ENCODE results near the gene FXYD4.
A peak's percentile ranks its signal among the peaks of the same experiment; 100 is the strongest.

The FXYD4 gene

DNA sequence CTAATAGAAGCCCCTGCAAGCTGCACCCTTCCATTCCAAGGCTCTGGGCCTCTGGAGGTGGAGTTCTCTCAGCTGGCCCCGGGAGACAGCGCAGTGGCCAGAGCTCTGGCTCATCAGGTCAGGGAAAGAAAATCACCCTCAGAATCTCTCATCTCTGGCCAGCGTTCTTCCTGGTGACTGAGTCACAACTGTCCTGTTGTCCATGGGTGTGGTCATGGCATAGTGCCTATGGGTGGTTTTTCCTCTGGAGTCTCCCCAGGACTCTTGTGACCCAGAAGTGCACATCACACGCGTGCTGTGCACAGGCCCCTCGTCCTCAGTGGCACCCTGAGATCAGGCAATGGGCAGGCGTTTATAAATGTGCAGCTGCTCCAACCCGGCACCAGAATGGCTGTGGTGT lies 27.4 kb upstream of the FXYD4 start:
- DNase-seq (ENCODE audit: low read depth in 2 of 2): no peak

DNA sequence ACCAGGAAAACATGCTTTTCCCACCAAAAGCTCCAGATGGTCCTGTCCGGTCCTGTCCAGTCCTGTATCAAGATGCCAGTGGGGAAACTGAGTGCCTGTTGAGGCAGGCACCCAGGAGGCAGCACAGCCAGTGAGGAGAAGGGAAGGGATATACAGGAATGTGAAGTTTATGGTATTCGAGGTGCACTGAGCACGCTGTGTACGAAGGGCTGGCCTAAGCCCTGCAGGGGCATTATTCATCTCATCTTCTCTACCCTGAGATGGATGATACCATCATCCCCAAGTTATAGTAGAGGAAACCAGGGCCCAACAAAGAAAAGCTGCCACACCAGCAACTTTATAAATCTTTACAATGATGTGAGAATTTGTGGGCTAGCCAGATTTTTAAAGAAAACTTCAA lies 23.4 kb upstream of the FXYD4 start:
- no peak for DNase-seq (ENCODE audit: low read depth in 2 of 2)

DNA sequence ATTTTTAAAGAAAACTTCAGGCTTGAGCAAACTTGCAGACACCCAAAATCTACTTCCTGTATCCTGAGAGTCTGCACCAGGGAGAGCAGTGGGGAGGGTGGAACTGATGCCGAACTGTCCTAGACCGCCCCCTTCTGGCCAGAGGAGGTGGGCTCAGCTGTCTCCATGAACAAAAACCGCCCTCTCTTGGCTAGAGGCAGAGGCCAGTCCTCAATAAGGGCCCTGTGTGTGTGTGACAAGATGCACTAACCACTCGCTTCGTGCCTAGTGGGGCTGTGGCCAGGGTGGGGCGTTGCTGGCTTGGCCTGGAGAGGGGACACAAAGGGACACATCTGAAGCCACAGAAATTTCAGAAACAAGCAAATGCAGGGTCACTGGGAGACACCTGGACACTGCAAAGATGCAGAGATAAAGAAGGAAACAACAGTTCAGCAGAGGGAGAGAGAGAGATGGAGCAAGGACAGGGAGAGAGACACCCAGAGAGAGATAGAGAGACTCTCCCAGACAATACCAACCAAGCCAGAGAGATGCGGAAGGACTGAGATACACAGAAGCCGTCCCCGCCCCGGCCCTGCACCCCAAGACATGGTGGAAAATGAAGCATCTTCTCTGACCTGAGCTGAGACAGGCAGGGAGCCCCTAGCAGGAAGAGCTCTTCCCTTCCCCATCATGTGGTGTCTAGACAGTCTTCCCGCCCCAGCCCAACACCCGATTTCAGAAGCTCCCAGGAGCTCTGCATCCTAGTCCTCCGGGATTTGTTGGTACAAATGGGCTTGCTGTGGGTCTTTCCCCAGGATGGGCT lies 22.7 kb upstream of the FXYD4 start:
- DNase-seq (ENCODE audit: low read depth in 2 of 2): peak; percentile 70 to 75

DNA sequence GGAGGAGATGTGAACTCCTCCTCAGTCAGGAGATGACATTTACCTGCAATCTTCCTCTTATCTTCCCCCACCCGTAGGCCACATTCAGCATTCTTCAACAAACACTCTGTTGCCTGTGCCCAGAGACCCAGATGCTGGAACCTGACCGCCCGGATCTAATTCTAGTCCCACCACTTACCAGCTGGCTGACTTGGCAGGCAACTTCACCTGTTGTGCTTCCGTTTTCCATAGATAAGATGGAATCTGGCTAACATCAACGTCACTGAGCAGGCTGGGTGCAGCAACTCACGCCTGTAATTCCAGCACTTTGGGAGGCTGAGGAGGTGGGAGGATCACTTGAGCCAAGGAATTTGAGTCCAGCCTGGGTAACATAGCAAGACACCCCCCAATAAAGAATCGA lies 21.3 kb upstream of the FXYD4 start:
- no peak for DNase-seq (ENCODE audit: low read depth in 2 of 2)

DNA sequence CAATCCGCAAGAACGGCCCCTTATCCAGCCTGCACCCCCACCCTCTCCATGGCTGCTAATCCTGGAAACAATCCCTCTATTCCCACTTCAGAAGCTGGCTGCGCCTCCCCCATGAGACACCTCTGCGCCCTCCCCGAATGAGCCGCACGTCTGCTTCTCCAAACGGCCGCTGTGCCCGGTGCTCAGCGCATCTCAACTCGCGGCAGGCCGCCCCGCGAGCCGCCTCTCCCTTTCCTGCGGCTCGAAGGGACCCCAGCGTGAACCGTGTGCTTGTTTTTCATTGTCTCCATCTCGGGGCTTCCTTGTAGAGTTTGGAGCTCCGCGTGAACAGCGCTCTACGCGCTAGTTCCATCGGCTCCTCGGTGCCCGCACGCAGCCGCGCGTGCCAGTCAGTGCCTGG lies 20.8 kb upstream of the FXYD4 start:
- no peak for DNase-seq (ENCODE audit: low read depth in 2 of 2)

DNA sequence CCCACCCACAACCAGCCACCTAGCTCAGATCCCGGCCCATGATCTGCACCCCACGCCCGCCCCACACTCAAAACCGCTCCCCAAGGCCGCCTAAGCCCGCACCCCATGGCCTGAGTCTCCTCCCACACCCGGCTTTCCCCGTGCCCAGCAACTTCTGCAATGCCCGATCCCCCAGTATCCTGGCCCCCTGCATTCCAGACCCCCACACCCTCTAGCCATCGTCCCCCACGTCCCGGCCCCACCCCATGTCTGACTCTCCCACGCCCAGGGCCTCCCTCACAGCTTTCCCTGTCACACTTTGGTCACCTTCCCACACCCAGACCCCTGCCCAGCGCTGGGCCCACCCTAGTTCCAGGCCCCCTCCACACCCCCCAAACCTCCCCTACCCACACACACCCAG lies 20.1 kb upstream of the FXYD4 start:
- no peak for DNase-seq (ENCODE audit: low read depth in 2 of 2)

DNA sequence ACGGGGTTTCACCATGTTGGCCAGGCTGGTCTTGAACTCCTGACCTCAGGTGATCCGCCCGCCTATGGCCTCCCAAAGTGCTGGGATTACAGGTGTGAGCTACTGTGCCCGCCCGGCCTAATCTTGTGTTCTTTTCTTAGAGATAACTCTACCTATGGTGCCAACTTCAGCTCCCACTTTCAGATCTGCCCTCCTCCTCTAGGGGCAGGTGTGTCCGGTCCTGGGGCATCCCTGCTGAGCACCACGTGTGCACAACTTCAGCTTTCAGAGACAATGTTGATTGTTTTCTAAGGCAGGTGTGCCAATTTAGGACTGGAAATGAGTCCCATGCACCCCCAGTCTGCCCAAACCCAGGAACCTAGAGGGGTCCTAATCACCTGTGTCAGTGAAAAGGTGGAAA lies 18.5 kb upstream of the FXYD4 start:
- no peak for DNase-seq (ENCODE audit: low read depth in 2 of 2)

DNA sequence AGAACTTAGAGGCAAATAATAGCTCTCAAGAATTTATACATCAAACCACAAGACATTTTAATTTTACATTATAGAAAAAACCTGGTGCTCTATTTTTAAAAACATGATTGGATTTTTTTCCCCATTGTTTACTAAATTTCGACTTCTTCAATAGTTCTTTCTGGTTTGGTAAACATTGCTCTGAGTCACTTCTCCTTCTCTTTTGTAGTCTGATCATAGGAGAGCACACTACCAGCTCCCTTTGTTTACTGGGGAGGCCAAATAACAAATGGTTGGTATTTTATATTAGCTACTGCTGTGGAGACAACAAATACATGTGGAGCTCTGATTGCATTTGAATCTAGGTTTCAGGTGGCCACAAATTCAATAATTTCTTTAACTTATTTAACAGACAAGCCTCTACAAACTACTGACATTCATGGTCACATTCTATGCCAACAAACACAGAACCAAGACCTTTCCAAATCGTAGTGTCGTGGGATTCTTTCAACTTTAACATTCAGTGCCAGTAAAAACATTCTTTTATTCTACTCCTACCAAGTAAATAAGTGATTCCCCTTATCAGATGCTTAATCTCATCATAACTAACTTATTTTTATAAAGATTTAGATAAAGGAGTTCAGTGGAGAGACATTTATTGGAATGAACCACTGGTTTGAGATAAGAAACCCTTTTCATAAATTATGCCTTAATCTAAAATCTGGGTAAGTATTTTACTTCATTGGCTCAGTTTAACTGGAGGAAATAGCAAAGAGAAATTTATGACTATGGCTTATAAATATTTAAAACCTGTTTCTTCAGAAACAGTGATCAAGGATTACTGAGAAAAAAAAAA lies 17.7 kb upstream of the FXYD4 start:
- DNase-seq (ENCODE audit: low read depth in 2 of 2): no peak

DNA sequence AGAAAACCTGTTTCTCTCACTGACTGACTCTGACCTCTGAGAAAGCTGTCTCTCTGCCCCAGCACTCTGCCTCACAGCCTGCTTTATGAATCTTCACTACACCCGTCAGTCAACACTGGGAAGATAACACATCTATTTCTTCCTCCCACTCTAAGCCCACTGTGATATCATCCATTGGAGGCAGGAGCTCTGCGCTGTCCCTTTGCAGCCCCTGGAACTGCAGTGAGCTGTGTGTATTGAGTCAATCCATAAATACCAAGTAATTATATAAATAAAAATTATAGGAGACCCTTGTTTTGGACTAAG lies 17.2 kb upstream of the FXYD4 start:
- no peak for DNase-seq (ENCODE audit: low read depth in 2 of 2)

DNA sequence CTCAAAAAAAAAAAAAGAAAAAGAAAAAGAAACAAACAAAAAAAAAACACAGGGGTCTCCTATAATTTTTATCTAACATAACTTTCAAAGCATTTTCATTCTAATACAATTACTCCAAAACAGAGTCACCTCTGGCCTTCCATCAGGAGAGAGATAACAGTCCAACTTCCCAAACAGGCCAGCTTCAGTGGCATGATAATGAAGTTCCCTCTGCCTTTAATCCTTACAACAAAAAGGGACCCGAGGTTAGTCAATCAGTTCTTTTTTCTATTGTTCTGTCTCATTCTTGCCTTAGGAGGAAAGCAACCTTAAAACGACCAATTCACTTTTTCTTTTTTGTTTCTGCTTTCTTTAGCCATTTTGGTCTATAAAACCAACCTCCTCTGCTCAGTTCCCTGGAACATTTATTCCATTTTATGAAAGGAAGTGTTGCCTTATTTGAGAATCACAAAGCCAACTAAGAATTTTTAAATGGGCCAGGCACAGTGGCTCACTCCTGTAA lies 16.5 kb upstream of the FXYD4 start:
- DNase-seq (ENCODE audit: low read depth in 2 of 2): no peak

DNA sequence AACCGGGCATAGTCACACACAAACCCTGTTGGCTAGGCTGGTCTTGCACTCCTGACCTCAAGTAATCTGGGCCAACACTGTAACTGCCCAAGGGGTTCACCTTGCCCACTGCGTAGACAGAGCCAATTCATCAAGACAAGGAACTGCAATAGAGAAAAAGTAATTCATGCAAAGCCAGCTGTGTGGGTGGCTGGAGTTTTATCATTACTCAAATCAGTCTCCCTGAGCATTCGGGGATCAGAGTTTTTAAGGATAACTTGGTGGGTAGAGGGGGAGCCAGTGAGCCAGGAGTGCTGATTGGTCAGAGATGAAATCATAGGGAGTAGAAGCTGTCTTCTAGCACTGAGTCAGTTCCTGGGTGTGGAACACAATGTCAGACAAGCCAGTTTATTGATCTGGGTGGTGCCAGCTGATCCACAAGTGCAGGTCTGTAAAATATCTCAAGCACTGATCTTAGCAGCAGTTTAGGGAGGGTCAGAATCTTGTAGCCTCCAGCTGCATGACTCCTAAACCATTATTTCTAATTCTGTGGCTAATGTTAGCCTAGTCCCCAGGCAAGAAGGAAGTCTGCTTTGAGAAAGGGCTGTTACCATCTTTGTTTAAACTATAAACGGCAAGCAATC lies 15.6 kb upstream of the FXYD4 start:
- no peak for DNase-seq (ENCODE audit: low read depth in 2 of 2)

DNA sequence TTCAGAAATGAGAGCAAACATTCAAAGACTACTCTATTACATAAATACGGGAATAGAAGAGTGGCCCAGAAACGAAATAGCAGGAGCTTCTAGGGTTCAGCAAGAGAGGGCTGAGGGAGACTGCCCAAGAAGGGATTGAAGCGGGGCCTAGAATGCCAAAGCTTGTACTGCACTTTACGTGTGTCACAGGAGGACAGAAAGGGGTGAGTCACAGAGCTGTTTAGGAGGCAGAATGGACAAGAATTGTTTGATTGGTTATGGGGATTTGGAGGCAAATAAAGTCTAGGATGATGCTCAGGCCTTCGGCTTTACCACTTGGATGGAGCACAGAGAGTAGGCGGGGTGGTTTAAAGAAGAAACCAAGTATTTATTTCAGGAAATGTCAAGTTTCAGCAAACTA lies 11.3 kb upstream of the FXYD4 start:
- no peak for DNase-seq (ENCODE audit: low read depth in 2 of 2)

DNA sequence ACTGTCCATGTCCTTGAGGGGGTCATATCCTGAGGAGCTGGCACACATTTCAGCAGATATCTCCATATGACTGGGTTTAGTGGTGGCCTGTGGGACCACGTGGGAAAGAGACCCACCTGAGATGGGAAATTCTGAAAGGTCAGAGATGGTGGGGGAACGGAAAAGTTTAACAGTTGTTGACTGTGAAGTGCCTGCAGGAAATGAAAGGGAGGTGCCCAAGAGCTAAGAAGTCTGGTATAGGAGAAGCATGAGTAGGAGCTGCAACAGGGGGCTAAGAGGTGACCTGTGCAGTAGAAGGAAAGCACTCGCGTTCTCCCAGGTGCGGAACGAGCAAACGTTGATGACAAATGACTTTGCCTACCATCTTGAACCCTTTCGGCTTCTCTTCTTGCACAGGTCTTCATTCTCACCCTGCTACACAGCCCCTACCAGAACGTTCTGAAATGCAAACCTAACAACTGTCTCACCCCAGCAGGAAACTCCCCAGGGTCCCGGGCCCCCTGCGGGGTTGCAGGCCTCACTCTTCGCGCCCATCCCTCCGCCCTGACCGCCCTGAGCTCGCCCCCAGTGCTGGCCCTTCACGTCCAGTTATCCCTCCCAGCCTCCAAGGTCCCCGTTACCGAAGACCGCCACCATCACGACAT lies 9.8 kb upstream of the FXYD4 start:
- no peak for DNase-seq (ENCODE audit: low read depth in 2 of 2)

DNA sequence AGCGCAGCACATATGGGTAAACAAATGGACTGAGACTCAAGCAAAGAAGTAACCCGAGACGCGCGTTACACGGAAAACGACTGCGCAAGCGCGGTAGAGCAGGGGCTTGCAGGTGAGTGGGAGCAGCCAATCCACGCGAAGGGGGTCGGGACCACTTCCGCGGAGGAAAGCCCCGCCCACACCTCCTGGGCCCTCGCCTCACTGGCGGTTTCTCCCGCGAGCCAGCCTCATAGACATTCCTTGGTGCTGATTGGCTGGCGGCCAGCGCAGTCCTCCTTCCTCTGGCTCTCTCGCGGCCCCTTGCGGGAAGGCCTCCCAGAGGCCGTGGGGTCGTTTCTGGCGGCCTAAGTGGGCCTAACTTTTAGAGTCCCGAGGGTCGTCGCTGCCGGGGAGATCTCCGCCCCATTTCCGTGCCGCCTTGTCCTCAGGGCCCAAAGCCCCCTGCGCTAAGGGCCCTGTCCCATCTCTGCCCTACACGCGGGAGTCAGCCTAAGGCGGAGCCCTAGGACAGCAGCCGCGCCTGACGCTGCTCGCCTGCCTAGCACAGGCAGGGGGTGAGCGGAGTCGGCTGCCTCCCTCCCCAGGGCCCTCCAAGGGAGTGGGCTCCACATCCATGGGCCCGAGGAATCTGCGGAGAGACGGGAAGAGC lies 9.1 kb upstream of the FXYD4 start:
- peak; percentile 84 to 97 for DNase-seq (ENCODE audit: low read depth in 2 of 2)

DNA sequence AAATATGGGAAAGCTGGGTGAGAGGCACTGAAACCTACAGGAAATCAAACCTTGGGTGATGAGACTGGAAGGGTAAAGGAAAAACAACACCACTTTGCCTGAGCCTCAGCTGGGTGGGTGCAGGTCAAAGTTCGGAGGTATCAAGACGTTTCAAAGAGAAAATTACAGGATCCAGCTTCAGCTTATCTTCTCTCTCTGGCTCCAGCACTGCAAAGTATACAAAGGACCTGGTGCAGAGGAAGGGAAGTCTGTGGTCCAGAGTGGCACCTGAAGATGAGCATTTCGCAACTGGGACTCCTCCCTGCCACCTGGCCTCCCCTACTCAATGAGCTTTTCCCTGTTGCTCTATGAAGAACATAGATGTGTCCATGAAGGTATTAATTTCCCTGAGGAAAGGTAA lies 6.4 kb upstream of the FXYD4 start:
- DNase-seq (ENCODE audit: low read depth in 2 of 2): no peak

DNA sequence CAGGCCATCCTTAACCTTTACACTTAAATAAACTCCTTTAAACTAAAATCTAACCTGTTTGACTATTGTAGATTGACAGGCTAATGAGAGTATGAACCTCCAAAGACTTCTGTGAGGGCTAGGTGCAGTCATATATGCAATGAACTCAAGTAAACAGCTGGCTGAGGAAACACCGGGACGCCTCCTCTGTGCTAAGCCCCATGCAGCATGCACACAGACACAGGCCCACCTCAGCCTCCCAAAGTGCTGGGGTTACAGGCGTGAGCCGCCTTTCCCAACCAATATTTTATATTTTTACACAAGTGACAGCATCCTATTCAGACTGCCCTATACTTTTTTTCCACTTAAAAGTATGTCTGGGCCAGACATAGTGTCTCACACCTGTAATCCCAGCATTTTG lies 1.5 kb upstream of the FXYD4 start:
- no peak for DNase-seq (ENCODE audit: low read depth in 2 of 2)

DNA sequence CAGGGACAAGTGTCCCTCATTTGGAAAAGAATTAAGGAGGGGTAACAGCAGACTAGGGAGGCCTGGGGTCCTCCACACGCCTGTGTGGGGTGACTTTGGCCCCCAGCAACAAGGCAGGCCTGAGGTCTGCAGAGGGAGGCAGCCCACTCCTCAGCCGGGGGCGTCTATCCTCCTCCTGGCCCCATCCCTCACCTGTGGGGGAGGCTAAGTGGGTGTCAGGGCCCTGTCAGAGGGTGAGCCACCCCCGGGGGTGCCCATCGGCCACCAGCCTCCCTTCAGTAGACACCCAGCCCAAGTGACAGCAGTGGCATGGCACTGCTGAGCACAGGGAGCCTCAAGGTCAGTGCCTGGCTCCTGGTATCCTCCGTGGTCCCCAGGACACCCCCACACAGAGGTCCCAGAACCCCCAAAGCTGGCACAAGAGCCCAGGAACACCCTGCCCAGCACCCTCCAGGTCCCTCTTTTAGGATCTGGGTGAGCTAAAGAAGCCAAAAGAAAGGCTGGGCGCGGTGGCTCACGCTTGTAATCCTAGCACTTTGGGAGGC lies 693 bp upstream of the FXYD4 start:
- DNase-seq (ENCODE audit: low read depth in 2 of 2): no peak

DNA sequence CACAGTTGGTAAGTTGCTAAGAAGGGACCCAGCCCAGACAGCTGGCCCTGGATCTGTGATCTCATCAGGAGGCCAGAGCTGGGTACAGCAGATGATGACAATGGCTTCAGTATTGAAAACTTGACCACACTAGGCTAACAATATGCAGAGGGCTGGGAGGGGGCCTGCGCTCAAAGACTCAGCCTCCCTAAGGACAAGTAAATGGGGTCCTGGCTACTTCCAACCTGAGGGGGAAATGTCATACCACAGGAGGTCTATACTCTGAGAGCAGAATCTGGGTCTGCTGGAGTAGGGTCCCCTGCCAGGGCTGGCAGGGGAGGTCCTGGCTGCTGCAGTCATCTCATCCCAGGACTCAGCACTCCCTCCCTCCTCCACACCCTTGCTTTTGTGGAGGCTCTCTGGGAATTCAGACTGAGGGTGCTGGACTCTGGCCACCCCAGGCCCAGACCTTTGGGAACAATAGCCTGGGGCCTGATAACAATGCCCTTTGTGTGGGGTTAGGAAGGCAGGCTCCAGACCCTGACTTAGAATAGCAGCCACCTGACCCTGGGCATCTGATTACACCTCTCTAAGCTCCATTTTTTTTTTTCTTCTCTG lies 1.4 kb downstream of the FXYD4 start:
- DNase-seq (ENCODE audit: low read depth in 2 of 2): no peak

DNA sequence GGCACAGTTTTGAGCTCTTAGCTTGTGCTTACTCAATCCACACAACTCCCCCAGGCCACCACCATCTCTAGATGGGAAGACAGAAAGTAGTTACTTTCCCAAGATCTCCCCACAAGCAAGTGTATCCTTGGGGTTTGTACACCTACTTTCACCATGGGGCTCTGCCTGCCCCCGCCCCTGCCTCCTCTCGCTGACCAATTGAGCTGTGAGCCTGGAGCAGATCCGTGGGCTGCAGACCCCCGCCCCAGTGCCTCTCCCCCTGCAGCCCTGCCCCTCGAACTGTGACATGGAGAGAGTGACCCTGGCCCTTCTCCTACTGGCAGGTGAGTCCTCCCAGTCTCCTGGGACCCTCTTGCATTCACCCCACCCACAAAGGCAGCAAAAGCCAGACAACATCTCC lies 2.0 kb downstream of the FXYD4 start:
- no peak for DNase-seq (ENCODE audit: low read depth in 2 of 2)

DNA sequence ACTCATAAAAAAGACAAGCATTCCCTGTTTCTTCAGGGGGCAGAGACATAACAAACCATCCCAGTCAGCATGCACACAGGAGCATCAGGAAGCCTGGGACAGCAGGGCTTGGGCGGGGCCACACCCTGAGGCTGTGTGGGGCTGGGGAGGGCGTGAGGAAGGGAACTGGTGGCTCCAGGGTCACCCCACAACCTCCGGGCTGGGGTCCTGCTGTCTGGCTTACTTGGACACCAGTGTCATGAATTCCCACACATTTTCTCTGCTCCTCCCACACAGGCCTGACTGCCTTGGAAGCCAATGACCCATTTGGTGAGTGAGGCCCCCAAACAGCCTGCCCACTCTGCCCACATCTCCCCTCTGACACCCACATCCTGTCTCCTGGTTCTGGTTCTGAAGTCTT lies 2.8 kb downstream of the FXYD4 start:
- DNase-seq (ENCODE audit: low read depth in 2 of 2): no peak

DNA sequence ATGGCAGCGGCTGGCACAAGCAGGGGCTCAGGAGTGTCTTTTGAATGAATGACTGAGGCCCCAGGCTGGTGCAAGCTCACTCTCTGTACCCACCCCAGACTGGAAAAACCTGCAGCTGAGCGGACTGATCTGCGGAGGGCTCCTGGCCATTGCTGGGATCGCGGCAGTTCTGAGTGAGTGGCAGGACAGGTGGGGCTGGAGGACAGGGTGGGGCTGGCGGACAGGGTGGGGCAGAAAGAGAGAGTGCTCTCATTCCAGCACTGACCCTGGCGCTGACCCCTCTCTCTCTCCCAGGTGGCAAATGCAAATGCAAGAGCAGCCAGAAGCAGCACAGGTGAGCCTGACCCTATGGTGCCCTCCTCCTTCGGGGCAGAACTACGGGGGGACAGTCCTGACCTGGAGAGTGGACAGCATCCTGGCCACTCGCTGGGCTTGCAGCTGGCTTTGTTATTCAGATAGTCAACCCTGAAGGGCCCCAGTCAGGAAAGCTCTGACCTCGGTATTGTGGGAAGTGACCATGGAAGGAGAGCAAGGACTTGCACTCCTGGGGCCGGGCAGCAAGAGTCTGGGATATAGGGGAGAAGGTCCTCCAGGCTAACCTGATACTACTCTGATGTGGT lies 4.1 kb downstream of the FXYD4 start:
- DNase-seq (ENCODE audit: low read depth in 2 of 2): no peak

Measured in stimulated activated CD8-positive, alpha-beta memory T cell treated with anti-CD3 and anti-CD28 coated beads, Interleukin-2, amount 100 ng/mL, for 1 hour (primary cell).